Gastrocnemius medialis (tissue), 4 donors: ENCODE results near the gene DNAJC1. TPM values are rescaled to one million over a fixed set of nuclear protein-coding genes. Genes with fewer than 3 reads are reported as not detected.

Experiments used
- ATAC-seq, 2 donors: fragments of 150-250 bp; one replicate each; pipeline ENCODE4 v1.9.1; 2016
- DNase-seq, 2 donors: peaks; one replicate each; pipeline ENCODE4 v3.0.0-alpha.2; 2019
- H3K27ac ChIP-seq, 4 donors: fragments of 200-600 bp; sonication (generic); 1 replicate in 1 of 4; 2 replicates in 3 of 4; pipeline ENCODE4 v1.5.1; 2016 to 2018; ENCODE audit warnings: mild to moderate bottlenecking in 2 of 4, moderate library complexity in 1 of 4
- H3K27me3 ChIP-seq, 3 donors: fragments of 200-600 bp; sonication (generic) in 2 of 3; 1 replicate in 1 of 3; 2 replicates in 2 of 3; pipeline versions ENCODE4 v1.5.1 to v1.6.0; 2016 to 2019; ENCODE audit warnings: mild to moderate bottlenecking in 1 of 3, moderate library complexity in 1 of 3
- H3K36me3 ChIP-seq, 2 donors: fragments of 200-600 bp; sonication (generic) in 1 of 2; one replicate each; pipeline ENCODE4 v1.5.1; 2017 to 2018
- H3K4me1 ChIP-seq, 2 donors: fragments of 200-600 bp; sonication (generic) in 1 of 2; one replicate each; pipeline ENCODE4 v1.5.1; 2016 to 2017; ENCODE audit warnings: mild to moderate bottlenecking in 2 of 2
- H3K4me3 ChIP-seq, 4 donors: fragments of 200-600 bp; sonication (generic) in 3 of 4; 1 replicate in 1 of 4; 2 replicates in 3 of 4; pipeline ENCODE4 v1.5.1; 2016 to 2019; ENCODE audit warnings: mild to moderate bottlenecking in 2 of 4
- H3K9me3 ChIP-seq, 3 donors: fragments of 200-600 bp; sonication (generic) in 2 of 3; 1 replicate in 1 of 3; 2 replicates in 2 of 3; pipeline ENCODE4 v1.5.1; 2016 to 2019
- CTCF ChIP-seq, 5 experiments: fragments of 450-650 bp in 3 of 5; fragments of 200-600 bp in 2 of 5; sonication (generic) in 2 of 5; IDR thresholded peaks in 4 of 5; conservative IDR thresholded peaks in 1 of 5; 1 replicate in 4 of 5; 2 replicates in 1 of 5; pipeline ENCODE4 v1.5.1; 2016 to 2019; ENCODE audit warnings: antibody characterized with exemption in 5 of 5, mild to moderate bottlenecking in 3 of 5, moderate library complexity in 3 of 5
- POLR2A ChIP-seq, 2 donors: fragments of 450-650 bp; IDR thresholded peaks; one replicate each; pipeline ENCODE4 v1.6.1; 2017; ENCODE audit warnings: antibody characterized with exemption in 2 of 2, mild to moderate bottlenecking in 2 of 2, moderate library complexity in 2 of 2
- in situ Hi-C, 4 donors: fragments of 200-750 bp; cut with MboI; loops; one replicate each; pipeline versions ENCODE4 v1.15.0 to v1.8.0; 2017; ENCODE audit warnings: low sequenced_read_pairs in 4 of 4
- intact Hi-C: fragments of 100-400 bp; cut with DNase I; formaldehyde crosslinking; loops from one replicate; pipeline ENCODE4 v1.15.1; 2023; ENCODE audit warnings: low total_unique reads
- total RNA-seq, 4 donors: library from RNA; depleted of rRNA; stranded (reverse); fragments of >200 nt; gene quantifications; one replicate each; pipeline versions ENCODE4 v1.1.0 to v1.2.3, GENCODE V29; 2016

The DNAJC1 gene
- total RNA-seq, 4 donors from 2014 or later, result 24.1 to 56.4 (median 35.7) TPM

- Histone ChIP-seq H3K36me3 (no peaks in the 10 kb centered on the region), H3K27ac (no peak overlapping the region), H3K9me3 (no peaks in the 10 kb centered on the region), H3K27me3 (no peaks in the 10 kb centered on the region), H3K4me1 (peaks cover 0 to 3% of the 10 kb centered on the region in 2 donors), H3K4me3 (no peak overlapping the region)
- intact Hi-C loops, result no loop called here
- DNase-seq (no peak), ATAC-seq (no peak)
- in situ Hi-C loops, result no loop called here
- TF ChIP-seq CTCF (IDR thresholded peaks at IDR 0.05 in 4 of 5, conservative IDR thresholded peaks at IDR 0.05 in 1 of 5) (no peak), POLR2A (IDR thresholded peaks at IDR 0.05) (no peak)
Measured at GRCh38 chr10:21972584-21972983, 30.9 kb downstream of the DNAJC1 start.

- no peaks in the 10 kb centered on the region for H3K27me3 ChIP-seq
- DNase-seq, result no peak
- no peak for ATAC-seq
- no peaks in the 10 kb centered on the region for H3K4me1 ChIP-seq
- TF ChIP-seq POLR2A (IDR thresholded peaks at IDR 0.05), result no peak
- no peak for TF ChIP-seq CTCF (IDR thresholded peaks at IDR 0.05 in 4 of 5, conservative IDR thresholded peaks at IDR 0.05 in 1 of 5)
- intact Hi-C loops, result no loop called here
- H3K27ac ChIP-seq, result no peak overlapping the region
- no peaks in the 10 kb centered on the region for H3K36me3 ChIP-seq
- no peaks in the 10 kb centered on the region for H3K9me3 ChIP-seq
- H3K4me3 ChIP-seq, result no peak overlapping the region
- in situ Hi-C loops, result no loop called here
Measured at GRCh38 chr10:21969326-21970287, 33.9 kb downstream of the DNAJC1 start.

GRCh38 chr10:21964983-21965665 lies 38.4 kb downstream of the DNAJC1 start:
- H3K4me1 ChIP-seq, result no peaks in the 10 kb centered on the region
- no peak for TF ChIP-seq CTCF (IDR thresholded peaks at IDR 0.05 in 4 of 5, conservative IDR thresholded peaks at IDR 0.05 in 1 of 5)
- no peak for TF ChIP-seq POLR2A (IDR thresholded peaks at IDR 0.05)
- H3K27me3 ChIP-seq, result no peaks in the 10 kb centered on the region
- in situ Hi-C loops (no loop called here), intact Hi-C loops (no loop called here)
- no peaks in the 10 kb centered on the region for H3K9me3 ChIP-seq
- H3K36me3 ChIP-seq, result no peaks in the 10 kb centered on the region
- no peak for DNase-seq
- H3K4me3 ChIP-seq, result no peak overlapping the region
- H3K27ac ChIP-seq, result no peak overlapping the region
- no peak for ATAC-seq

DNA sequence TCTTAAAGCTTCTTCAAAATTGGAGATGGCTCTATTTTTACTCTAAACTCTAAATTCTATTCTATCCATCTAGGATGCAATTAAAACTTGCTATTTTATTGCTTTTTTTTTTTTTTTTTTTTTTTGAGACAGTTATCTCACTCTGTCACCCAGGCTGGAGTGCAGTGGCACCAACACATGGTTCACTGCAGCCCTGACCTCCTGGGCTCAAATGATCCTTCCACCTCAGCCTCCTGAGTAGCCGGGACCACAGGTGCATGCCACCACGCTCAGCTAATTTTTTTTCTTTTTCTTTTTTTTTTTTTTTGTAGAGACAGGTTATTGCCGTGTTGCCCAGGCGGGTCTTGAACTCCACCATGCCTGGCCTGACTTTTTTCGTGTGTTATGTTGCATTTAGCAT lies 41.2 kb downstream of the DNAJC1 start:
- Histone ChIP-seq H3K36me3 (no peaks in the 10 kb centered on the region), H3K4me1 (no peaks in the 10 kb centered on the region), H3K4me3 (no peak overlapping the region), H3K27ac (no peak overlapping the region), H3K9me3 (no peaks in the 10 kb centered on the region), H3K27me3 (no peaks in the 10 kb centered on the region)
- TF ChIP-seq CTCF (IDR thresholded peaks at IDR 0.05 in 4 of 5, conservative IDR thresholded peaks at IDR 0.05 in 1 of 5), result no peak
- no peak for TF ChIP-seq POLR2A (IDR thresholded peaks at IDR 0.05)
- ATAC-seq, result no peak
- intact Hi-C loops, result no loop called here
- in situ Hi-C loops, result no loop called here
- no peak for DNase-seq
